ENCODE data around the gene SEC24D.
"Not testable (repeated sequence)": the region's sequence is repeated elsewhere in the genome, so short reads cannot be mapped to it uniquely, and the experiment has no call there.

Gene SEC24D

GRCh38 chr4:118790544-118790943, 45.4 kb downstream of the SEC24D start:
- TF ChIP-seq CTCF (IDR thresholded peaks at IDR 0.05; ENCODE audit: control insufficient read depth, insufficient read depth, low read depth, low read length, missing control alignments), result no peak
- no peak overlapping the region for H3K4me3 ChIP-seq (ENCODE audit: control insufficient read depth, low read depth, low read length)
- DNase-seq (ENCODE audit: low read depth), result no peak

- TF ChIP-seq CTCF (IDR thresholded peaks at IDR 0.05; ENCODE audit: control insufficient read depth, insufficient read depth, low read depth, low read length, missing control alignments), result no peak
- no peak overlapping the region for H3K4me3 ChIP-seq (ENCODE audit: control insufficient read depth, low read depth, low read length)
- DNase-seq (ENCODE audit: low read depth), result no peak
These were observed 47.0 kb downstream of the SEC24D start for GRCh38 chr4:118788911-118789310.

- no peak overlapping the region for H3K4me3 ChIP-seq (ENCODE audit: control insufficient read depth, low read depth, low read length)
- no peak for TF ChIP-seq CTCF (IDR thresholded peaks at IDR 0.05; ENCODE audit: control insufficient read depth, insufficient read depth, low read depth, low read length, missing control alignments)
- DNase-seq (ENCODE audit: low read depth), result no peak
These were observed 48.0 kb downstream of the SEC24D start for GRCh38 chr4:118787844-118788380.

- DNase-seq (ENCODE audit: low read depth), result no peak
- no peak for TF ChIP-seq CTCF (IDR thresholded peaks at IDR 0.05; ENCODE audit: control insufficient read depth, insufficient read depth, low read depth, low read length, missing control alignments)
These were observed 51.1 kb downstream of the SEC24D start for GRCh38 chr4:118784776-118785175.

GRCh38 chr4:118783887-118784286, 52.0 kb downstream of the SEC24D start:
- TF ChIP-seq CTCF (IDR thresholded peaks at IDR 0.05; ENCODE audit: control insufficient read depth, insufficient read depth, low read depth, low read length, missing control alignments), result no peak
- DNase-seq (ENCODE audit: low read depth), result no peak
- no peak overlapping the region for H3K4me3 ChIP-seq (ENCODE audit: control insufficient read depth, low read depth, low read length)

More at GRCh38 chr4:118784776-118785175, 51.1 kb downstream of the SEC24D start:
- H3K4me3 ChIP-seq (ENCODE audit: control insufficient read depth, low read depth, low read length), result no peak overlapping the region

- H3K4me3 ChIP-seq (ENCODE audit: control insufficient read depth, low read depth, low read length); DNase-seq (ENCODE audit: low read depth): not testable (repeated sequence)
These were observed 53.0 kb downstream of the SEC24D start for GRCh38 chr4:118782886-118783285.

GRCh38 chr4:118777649-118778048, 58.3 kb downstream of the SEC24D start:
- DNase-seq (ENCODE audit: low read depth); H3K4me3 ChIP-seq (ENCODE audit: control insufficient read depth, low read depth, low read length): not testable (repeated sequence)

- not testable (repeated sequence) for H3K4me3 ChIP-seq (ENCODE audit: control insufficient read depth, low read depth, low read length); DNase-seq (ENCODE audit: low read depth)
These were observed 58.8 kb downstream of the SEC24D start for GRCh38 chr4:118776955-118777640.
